ENCODE results near the gene GIMAP4. TPM values are rescaled to one million over a fixed set of nuclear protein-coding genes. Genes with fewer than 3 reads are reported as not detected.
"Not testable (repeated sequence)": the region's sequence is repeated elsewhere in the genome, so short reads cannot be mapped to it uniquely, and the experiment has no call there.

Gene GIMAP4
- total and polyA plus RNA-seq, 2 donors = 40.9 to 68.5 TPM

DNA sequence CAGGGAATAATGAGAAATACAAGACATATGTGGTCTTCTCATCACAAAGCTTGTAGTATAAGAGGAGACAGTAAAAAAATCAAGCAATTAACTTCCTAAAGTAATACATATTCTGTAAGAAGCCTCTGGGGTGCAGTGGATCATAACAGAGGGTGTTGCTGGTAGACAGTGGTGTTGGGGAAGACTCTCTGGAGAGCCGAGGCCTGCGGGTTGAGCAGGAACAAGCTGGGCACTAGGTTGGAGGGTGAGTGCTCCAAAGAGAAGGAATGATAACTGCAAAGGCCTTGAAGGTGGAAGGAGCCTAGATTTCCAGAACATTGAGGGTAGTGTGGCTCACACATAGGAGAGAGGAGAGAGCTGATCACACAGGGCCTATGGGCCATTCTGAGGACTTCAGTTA lies 1.5 kb downstream of the GIMAP4 start:
- H3K27ac ChIP-seq (ENCODE audit: low read depth in 1 of 2, low read length in 1 of 2) = peak overlapping the region in 1 of 2 donors; percentile 34
- WGBS = 84% methylated on average over 2 of the region's 2 CpGs
- DNase-seq (ENCODE audit: low read depth in 6 of 9, low spot score in 9 of 9) = no peak
- H3K27me3 ChIP-seq (ENCODE audit: control insufficient read depth in 2 of 2, insufficient read depth in 1 of 2, low read length in 1 of 2) = no peaks in the 10 kb centered on the region
- peaks cover 0 to 4% of the 10 kb centered on the region in 2 donors for H3K4me1 ChIP-seq (ENCODE audit: control insufficient read depth in 2 of 2, insufficient read depth in 2 of 2, low read length in 2 of 2)
- H3K9me3 ChIP-seq (ENCODE audit: control insufficient read depth in 2 of 2, insufficient read depth in 1 of 2, low read length in 1 of 2) = peaks cover 0 to 5% of the 10 kb centered on the region in 2 donors
- peak overlapping the region in 1 of 2 donors; percentile 40 for H3K4me3 ChIP-seq (ENCODE audit: low read length in 2 of 2)
- peaks cover 0 to 7% of the 10 kb centered on the region in 2 donors for H3K36me3 ChIP-seq (ENCODE audit: control insufficient read depth in 2 of 2, insufficient read depth in 2 of 2, low read length in 1 of 2)

DNA sequence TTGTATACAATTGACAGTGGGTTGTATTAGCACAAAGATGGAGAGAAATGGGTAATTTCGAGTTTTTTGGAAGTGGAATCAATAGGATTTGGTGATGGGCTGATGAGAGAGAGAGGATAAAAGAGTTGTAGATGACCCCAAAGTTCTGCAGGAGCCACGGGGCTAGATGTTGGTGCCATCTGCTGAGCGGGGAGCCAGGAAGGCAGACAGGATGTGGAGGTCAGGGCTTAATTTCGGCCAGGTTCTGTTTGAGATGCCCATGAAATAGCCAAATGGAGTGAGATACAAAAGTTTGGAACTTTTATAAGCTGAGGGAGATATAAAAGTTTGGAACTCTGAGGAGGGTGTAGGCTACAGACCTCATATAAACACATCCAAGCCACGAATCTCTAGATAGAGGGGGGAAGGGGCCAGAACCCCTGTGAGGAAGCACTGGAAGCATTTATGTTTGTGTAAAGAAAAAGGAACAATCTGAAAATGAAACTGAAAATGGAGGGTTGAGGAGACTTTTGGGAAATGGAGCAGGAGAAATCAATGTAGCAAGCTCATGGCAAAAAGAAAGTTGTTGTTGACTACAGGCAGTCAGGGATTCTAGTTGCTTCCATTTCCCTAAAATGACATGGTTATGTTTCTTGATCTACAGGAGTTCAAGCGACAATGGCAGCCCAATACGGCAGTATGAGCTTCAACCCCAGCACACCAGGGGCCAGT lies 2.2 kb downstream of the GIMAP4 start:
- 69% methylated on average over 7 of the region's 7 CpGs for WGBS
- no peaks in the 10 kb centered on the region for H3K27me3 ChIP-seq (ENCODE audit: control insufficient read depth in 2 of 2, insufficient read depth in 1 of 2, low read length in 1 of 2)
- H3K4me1 ChIP-seq (ENCODE audit: control insufficient read depth in 2 of 2, insufficient read depth in 2 of 2, low read length in 2 of 2) = peaks cover 0 to 4% of the 10 kb centered on the region in 2 donors
- H3K27ac ChIP-seq (ENCODE audit: low read depth in 1 of 2, low read length in 1 of 2) = no peak overlapping the region
- H3K36me3 ChIP-seq (ENCODE audit: control insufficient read depth in 2 of 2, insufficient read depth in 2 of 2, low read length in 1 of 2) = peaks cover 0 to 7% of the 10 kb centered on the region in 2 donors
- H3K9me3 ChIP-seq (ENCODE audit: control insufficient read depth in 2 of 2, insufficient read depth in 1 of 2, low read length in 1 of 2) = peaks cover 0 to 5% of the 10 kb centered on the region in 2 donors
- H3K4me3 ChIP-seq (ENCODE audit: low read length in 2 of 2) = peak overlapping the region in 1 of 2 donors; percentile 40
- no peak for DNase-seq (ENCODE audit: low read depth in 6 of 9, low spot score in 9 of 9)

DNA sequence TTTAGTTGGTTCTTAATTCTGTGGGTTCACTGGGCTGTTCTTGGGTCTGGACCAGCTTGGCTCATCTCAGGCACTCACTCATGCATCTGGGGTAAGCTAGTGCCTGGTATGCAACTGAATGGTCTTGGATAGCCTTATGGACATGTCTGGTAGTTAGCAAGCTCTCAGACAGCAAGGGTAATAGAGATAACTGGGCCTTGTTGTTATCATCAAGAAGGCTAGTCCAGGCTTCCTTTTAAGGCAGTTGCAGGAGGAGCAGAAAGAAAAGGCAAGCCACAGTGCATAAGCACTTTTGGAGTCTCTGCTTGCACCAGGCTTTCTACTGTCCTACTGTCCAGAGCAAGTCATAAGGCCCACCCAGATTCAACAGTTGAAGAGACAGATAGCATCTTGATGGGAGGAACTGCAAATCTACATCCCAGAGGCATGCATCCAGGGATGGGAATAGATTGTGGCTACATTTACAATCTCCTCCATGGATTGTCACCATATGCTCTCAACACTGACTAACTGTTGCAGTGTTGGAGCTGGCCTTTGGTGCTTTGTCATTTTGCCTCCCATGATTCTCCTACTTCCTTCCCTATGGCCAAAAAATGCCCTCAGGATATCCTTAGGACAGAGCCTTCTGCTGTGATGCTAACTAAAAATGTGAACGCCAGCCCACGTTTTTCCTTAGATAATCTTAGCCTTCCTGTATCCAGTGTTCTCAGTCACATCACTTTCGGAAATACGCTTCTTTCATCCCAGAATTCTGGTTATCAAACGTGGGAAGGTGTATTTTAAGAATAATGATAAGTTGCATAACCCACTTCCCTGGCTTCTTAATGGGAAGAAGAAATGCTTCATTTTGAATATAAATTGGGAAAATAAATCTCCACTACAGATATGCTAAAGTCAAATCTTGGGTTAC lies 3.6 kb downstream of the GIMAP4 start:
- Histone ChIP-seq H3K36me3 (ENCODE audit: control insufficient read depth in 2 of 2, insufficient read depth in 2 of 2, low read length in 1 of 2) (peaks cover 0 to 7% of the 10 kb centered on the region in 2 donors), H3K27ac (ENCODE audit: low read depth in 1 of 2, low read length in 1 of 2) (no peak overlapping the region), H3K4me3 (ENCODE audit: low read length in 2 of 2) (no peak overlapping the region), H3K27me3 (ENCODE audit: control insufficient read depth in 2 of 2, insufficient read depth in 1 of 2, low read length in 1 of 2) (no peaks in the 10 kb centered on the region), H3K4me1 (ENCODE audit: control insufficient read depth in 2 of 2, insufficient read depth in 2 of 2, low read length in 2 of 2) (peaks cover 0 to 4% of the 10 kb centered on the region in 2 donors), H3K9me3 (ENCODE audit: control insufficient read depth in 2 of 2, insufficient read depth in 1 of 2, low read length in 1 of 2) (peaks cover 0 to 5% of the 10 kb centered on the region in 2 donors)
- 98% methylated on average over 5 of the region's 5 CpGs for WGBS
- DNase-seq (ENCODE audit: low read depth in 6 of 9, low spot score in 9 of 9) = no peak

DNA sequence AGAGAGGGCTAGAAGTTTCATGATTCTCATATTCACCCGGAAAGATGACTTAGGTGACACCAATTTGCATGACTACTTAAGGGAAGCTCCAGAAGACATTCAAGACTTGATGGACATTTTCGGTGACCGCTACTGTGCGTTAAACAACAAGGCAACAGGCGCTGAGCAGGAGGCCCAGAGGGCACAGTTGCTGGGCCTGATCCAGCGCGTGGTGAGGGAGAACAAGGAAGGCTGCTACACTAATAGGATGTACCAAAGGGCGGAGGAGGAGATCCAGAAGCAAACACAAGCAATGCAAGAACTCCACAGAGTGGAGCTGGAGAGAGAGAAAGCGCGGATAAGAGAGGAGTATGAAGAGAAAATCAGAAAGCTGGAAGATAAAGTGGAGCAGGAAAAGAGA lies 5.3 kb downstream of the GIMAP4 start:
- no peak for DNase-seq (ENCODE audit: low read depth in 6 of 9, low spot score in 9 of 9)
- H3K27me3 ChIP-seq (ENCODE audit: control insufficient read depth in 2 of 2, insufficient read depth in 1 of 2, low read length in 1 of 2) = no peaks in the 10 kb centered on the region
- H3K9me3 ChIP-seq (ENCODE audit: control insufficient read depth in 2 of 2, insufficient read depth in 1 of 2, low read length in 1 of 2) = peaks cover 0 to 5% of the 10 kb centered on the region in 2 donors
- peaks cover 0 to 7% of the 10 kb centered on the region in 2 donors for H3K36me3 ChIP-seq (ENCODE audit: control insufficient read depth in 2 of 2, insufficient read depth in 2 of 2, low read length in 1 of 2)
- H3K4me3 ChIP-seq (ENCODE audit: low read length in 2 of 2) = no peak overlapping the region
- 98% methylated on average over 10 of the region's 10 CpGs for WGBS
- H3K27ac ChIP-seq (ENCODE audit: low read depth in 1 of 2, low read length in 1 of 2) = no peak overlapping the region
- no peaks in the 10 kb centered on the region for H3K4me1 ChIP-seq (ENCODE audit: control insufficient read depth in 2 of 2, insufficient read depth in 2 of 2, low read length in 2 of 2)

DNA sequence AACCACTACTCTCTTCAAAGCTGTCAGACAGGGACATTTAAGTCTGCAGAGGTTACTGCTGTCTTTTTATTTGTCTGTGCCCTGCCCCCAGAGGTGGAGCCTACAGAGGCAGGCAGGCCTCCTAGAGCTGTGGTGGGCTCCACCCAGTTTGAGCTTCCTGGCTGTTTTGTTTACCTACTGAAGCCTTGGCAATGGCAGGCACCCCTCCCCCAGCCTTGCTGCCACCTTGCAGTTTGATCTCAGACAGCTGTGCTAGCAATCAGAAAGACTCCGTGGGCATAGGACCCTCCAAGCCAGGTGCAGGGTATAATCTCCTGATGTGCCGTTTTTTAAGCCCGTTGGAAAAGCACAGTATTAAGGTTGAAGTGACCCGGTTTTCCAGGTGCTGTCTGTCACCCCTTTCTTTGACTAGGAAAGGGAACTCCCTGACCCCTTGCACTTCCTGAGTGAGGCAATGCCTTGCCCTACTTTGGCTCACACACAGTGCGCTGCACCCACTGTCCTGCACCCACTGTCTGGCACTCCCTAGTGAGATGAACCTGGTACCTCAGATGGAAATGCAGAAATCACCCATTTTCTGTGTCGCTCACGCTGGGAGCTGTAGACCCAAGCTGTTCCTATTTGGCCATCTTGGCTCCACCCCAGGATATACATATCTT lies 12.9 kb downstream of the GIMAP4 start:
- WGBS = 71% methylated on average over 7 of the region's 7 CpGs
- H3K4me3 ChIP-seq (ENCODE audit: low read length in 2 of 2); H3K36me3 ChIP-seq (ENCODE audit: control insufficient read depth in 2 of 2, insufficient read depth in 2 of 2, low read length in 1 of 2); H3K4me1 ChIP-seq (ENCODE audit: control insufficient read depth in 2 of 2, insufficient read depth in 2 of 2, low read length in 2 of 2); DNase-seq (ENCODE audit: low read depth in 6 of 9, low spot score in 9 of 9); H3K27ac ChIP-seq (ENCODE audit: low read depth in 1 of 2, low read length in 1 of 2); H3K27me3 ChIP-seq (ENCODE audit: control insufficient read depth in 2 of 2, insufficient read depth in 1 of 2, low read length in 1 of 2): not testable (repeated sequence)
- peaks cover 0 to 13% of the 10 kb centered on the region in 2 donors for H3K9me3 ChIP-seq (ENCODE audit: control insufficient read depth in 2 of 2, insufficient read depth in 1 of 2, low read length in 1 of 2)

DNA sequence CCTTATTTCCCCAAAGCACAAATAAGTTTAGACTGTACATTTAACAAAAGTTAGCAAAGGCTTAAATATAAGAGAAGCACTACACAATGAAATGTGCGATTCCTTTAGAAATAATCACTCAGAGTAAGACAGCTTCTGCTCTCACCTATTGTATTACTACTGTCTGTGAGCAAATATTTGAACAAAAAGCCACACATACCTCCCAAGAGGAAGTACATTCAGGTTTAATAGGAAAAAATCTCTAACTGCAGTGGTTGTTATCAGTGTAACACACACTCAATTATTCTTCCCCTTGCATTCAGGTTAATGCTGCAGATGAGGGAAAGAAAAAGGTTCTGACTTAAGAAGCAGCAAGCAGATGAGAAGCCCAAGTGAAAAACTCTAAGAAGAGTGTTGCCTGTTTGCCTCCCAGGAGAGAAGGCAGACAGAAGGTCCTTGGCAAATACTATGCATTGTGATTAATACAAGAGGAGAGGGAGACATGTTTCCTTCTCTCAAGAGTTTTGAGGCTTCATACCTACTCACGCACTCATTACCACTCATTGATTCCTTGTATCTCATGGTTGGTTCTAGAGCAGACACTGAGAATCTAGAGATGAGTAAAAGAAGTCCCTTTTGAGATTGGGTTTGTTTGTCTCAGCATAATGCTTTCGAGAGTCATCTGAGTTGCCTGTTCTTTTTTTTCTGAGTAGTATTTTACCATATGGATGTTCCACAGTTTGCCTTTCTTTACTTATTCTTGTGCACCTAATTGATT lies 13.6 kb downstream of the GIMAP4 start:
- H3K36me3 ChIP-seq (ENCODE audit: control insufficient read depth in 2 of 2, insufficient read depth in 2 of 2, low read length in 1 of 2) = no peaks in the 10 kb centered on the region
- no peaks in the 10 kb centered on the region for H3K27me3 ChIP-seq (ENCODE audit: control insufficient read depth in 2 of 2, insufficient read depth in 1 of 2, low read length in 1 of 2)
- no peaks in the 10 kb centered on the region for H3K4me1 ChIP-seq (ENCODE audit: control insufficient read depth in 2 of 2, insufficient read depth in 2 of 2, low read length in 2 of 2)
- no peak overlapping the region for H3K4me3 ChIP-seq (ENCODE audit: low read length in 2 of 2)
- H3K27ac ChIP-seq (ENCODE audit: low read depth in 1 of 2, low read length in 1 of 2) = no peak overlapping the region
- peaks cover 0 to 13% of the 10 kb centered on the region in 2 donors for H3K9me3 ChIP-seq (ENCODE audit: control insufficient read depth in 2 of 2, insufficient read depth in 1 of 2, low read length in 1 of 2)
- no peak for DNase-seq (ENCODE audit: low read depth in 6 of 9, low spot score in 9 of 9)
- WGBS = 95% methylated on average over 3 of the region's 3 CpGs

DNA sequence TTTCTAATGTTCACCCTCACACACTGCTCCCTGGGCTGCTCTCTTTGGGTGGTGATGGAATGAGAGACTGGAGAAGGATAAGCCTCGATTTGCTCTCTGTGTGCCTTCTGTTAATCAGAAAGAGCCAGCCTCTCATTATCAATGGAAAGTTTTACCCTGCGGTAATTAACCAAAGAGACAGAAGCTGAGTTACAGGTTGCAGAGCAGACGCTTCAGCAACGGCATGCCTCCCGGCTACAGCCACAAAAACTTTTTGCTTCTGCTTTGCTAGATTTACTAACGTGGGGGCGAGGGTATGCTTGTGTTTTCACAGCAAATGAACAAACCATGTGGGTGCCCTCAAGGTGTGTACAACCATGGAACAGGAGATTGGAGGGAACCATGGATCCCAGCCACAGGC lies 18.0 kb downstream of the GIMAP4 start:
- Histone ChIP-seq H3K4me3 (ENCODE audit: low read length in 2 of 2) (no peak overlapping the region), H3K27ac (ENCODE audit: low read depth in 1 of 2, low read length in 1 of 2) (no peak overlapping the region), H3K36me3 (ENCODE audit: control insufficient read depth in 2 of 2, insufficient read depth in 2 of 2, low read length in 1 of 2) (no peaks in the 10 kb centered on the region), H3K4me1 (ENCODE audit: control insufficient read depth in 2 of 2, insufficient read depth in 2 of 2, low read length in 2 of 2) (peaks cover 0 to 10% of the 10 kb centered on the region in 2 donors), H3K9me3 (ENCODE audit: control insufficient read depth in 2 of 2, insufficient read depth in 1 of 2, low read length in 1 of 2) (peaks cover 0 to 6% of the 10 kb centered on the region in 2 donors), H3K27me3 (ENCODE audit: control insufficient read depth in 2 of 2, insufficient read depth in 1 of 2, low read length in 1 of 2) (no peaks in the 10 kb centered on the region)
- DNase-seq (ENCODE audit: low read depth in 6 of 9, low spot score in 9 of 9) = no peak
- WGBS = 95% methylated on average over 7 of the region's 7 CpGs

DNA sequence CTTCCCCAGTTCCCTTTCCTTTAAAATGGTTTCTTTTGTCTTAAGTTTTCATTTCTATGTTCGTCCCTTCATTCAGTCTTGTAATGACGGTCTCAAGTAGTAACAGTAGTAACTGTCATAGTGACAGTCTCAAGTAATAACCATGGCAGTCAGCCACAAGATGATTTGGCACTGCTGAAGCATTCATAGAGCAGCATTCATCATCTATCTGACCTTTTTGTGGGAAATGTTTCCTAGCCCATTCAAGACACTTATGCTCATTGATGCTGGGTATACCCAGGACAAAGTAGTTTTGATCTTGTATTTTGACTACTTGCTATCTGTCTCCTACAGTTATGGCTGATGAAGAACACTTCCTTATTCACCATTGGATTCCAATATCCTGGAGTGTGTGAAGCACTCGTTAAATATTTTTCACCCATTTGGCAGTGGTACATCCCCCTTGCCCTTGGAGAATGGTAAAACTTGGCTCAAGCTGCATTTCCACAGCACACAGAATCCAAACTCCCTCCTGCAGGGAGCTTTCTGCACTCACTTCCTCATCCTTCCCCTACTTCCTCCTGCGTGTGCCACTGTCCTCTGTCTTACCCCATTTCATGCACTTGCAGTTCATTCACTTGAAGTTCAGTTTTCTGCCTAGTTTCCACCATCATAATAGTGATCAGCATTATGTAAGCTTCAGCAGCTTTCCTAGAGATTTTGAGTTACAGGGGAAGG lies 19.0 kb downstream of the GIMAP4 start:
- Histone ChIP-seq H3K36me3 (ENCODE audit: control insufficient read depth in 2 of 2, insufficient read depth in 2 of 2, low read length in 1 of 2) (no peaks in the 10 kb centered on the region), H3K9me3 (ENCODE audit: control insufficient read depth in 2 of 2, insufficient read depth in 1 of 2, low read length in 1 of 2) (peaks cover 0 to 2% of the 10 kb centered on the region in 2 donors), H3K4me3 (ENCODE audit: low read length in 2 of 2) (no peak overlapping the region), H3K4me1 (ENCODE audit: control insufficient read depth in 2 of 2, insufficient read depth in 2 of 2, low read length in 2 of 2) (peaks cover 0 to 10% of the 10 kb centered on the region in 2 donors), H3K27ac (ENCODE audit: low read depth in 1 of 2, low read length in 1 of 2) (peak overlapping the region in 1 of 2 donors; percentile 1), H3K27me3 (ENCODE audit: control insufficient read depth in 2 of 2, insufficient read depth in 1 of 2, low read length in 1 of 2) (no peaks in the 10 kb centered on the region)
- no peak for DNase-seq (ENCODE audit: low read depth in 6 of 9, low spot score in 9 of 9)
- WGBS = 73% methylated on average over 4 of the region's 4 CpGs
